Ishikawa (cell line): ENCODE results near the gene AMDHD1.

Source experiments
- CEBPB ChIP-seq: IDR thresholded peaks from 2 replicates; pipeline ENCODE4 v1.6.1; 2012
- CREB1 ChIP-seq: IDR thresholded peaks from 2 replicates; pipeline ENCODE4 v1.6.1; 2012; ENCODE audit warnings: low read depth
- EGR1 ChIP-seq: IDR thresholded peaks from 2 replicates; pipeline ENCODE4 v1.6.1; 2012
- EP300 ChIP-seq: IDR thresholded peaks from 2 replicates; pipeline ENCODE4 v1.6.1; 2012; ENCODE audit warnings: borderline replicate concordance
- FOXM1 ChIP-seq: IDR thresholded peaks from 2 replicates; pipeline ENCODE4 v1.6.1; 2012; ENCODE audit warnings: low read depth, borderline replicate concordance
- RAD21 ChIP-seq: IDR thresholded peaks from 2 replicates; pipeline ENCODE4 v1.6.1; 2012; ENCODE audit warnings: low read depth
- REST ChIP-seq: IDR thresholded peaks from 2 replicates; pipeline ENCODE4 v1.6.1; 2012; ENCODE audit warnings: low read depth, mild to moderate bottlenecking
- TCF12 ChIP-seq: IDR thresholded peaks from 2 replicates; pipeline ENCODE4 v1.6.1; 2012; ENCODE audit warnings: low read depth
- TEAD4 ChIP-seq: IDR thresholded peaks from 2 replicates; pipeline ENCODE4 v1.6.1; 2012
- YY1 ChIP-seq: IDR thresholded peaks from 2 replicates; pipeline ENCODE4 v1.6.1; 2012; ENCODE audit warnings: low read depth
- ZBTB7A ChIP-seq: IDR thresholded peaks from 2 replicates; pipeline ENCODE4 v1.6.1; 2012; ENCODE audit warnings: low read depth

GRCh38 chr12:95896846-95897245 lies 46.3 kb upstream of the AMDHD1 start:
- no peak for TF ChIP-seq TEAD4
- TF ChIP-seq REST = no peak
- no peak for TF ChIP-seq RAD21
- TF ChIP-seq TCF12 = no peak
- no peak for TF ChIP-seq FOXM1
- TF ChIP-seq EP300 = no peak
- TF ChIP-seq CREB1 = no peak
- no peak for TF ChIP-seq CEBPB
- TF ChIP-seq YY1 = no peak
- TF ChIP-seq ZBTB7A = no peak
- TF ChIP-seq EGR1 = no peak
